Measurements from ENCODE around the gene FZD7. TPM values are rescaled to one million over a fixed set of nuclear protein-coding genes. Genes with fewer than 3 reads are reported as not detected.

Gene FZD7
- total RNA-seq, 2 donors from 2014 or later: 0.66 to 2.9 TPM

DNA sequence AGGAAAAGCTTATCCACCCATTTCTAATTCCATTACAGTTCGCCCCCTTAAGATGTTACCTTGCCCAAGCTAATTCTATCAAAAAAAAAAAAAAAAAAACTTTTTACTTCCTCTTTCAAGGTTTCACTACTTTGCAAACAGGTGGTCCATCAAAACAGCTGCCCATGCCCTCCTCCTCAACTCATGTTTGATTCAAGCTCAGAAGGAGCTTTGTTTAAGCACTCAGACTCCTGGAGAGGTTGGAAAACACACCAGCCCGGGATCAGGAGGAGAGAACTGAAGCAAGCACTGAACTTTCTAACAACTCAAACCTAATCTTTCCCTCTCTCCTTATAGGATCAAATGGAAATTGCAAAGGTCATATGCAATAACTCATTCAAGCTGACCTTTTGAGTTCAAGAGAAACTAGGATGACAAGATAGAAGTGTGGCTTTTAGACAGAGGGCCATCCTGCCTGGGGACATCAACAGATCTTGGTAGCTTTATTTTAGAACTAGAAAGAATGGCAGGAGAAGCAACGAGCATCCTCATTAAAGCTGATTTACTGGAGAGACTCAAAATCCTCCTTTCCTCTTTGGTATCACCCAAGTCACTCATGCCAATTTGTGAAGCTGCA lies 28.3 kb upstream of the FZD7 start:
- no peaks in the 10 kb centered on the region for H3K27me3 ChIP-seq
- H3K9me3 ChIP-seq: no peaks in the 10 kb centered on the region
- no peaks in the 10 kb centered on the region for H3K4me1 ChIP-seq
- WGBS, 2 donors: 61 to 66% methylated on average over 3 of the region's 3 CpGs
- no peak for DNase-seq
- intact Hi-C loops (cut with DNase I): no loop called here
- no peaks in the 10 kb centered on the region for H3K36me3 ChIP-seq (replicated peaks in 1 of 2; ENCODE audit: insufficient read depth in 1 of 2, low read depth in 2 of 2)
- no peak overlapping the region for H3K4me3 ChIP-seq
- ATAC-seq: no peak
- H3K27ac ChIP-seq: no peak overlapping the region
- no peak for TF ChIP-seq POLR2A (IDR thresholded peaks at IDR 0.05)
- TF ChIP-seq, protein P1, sequence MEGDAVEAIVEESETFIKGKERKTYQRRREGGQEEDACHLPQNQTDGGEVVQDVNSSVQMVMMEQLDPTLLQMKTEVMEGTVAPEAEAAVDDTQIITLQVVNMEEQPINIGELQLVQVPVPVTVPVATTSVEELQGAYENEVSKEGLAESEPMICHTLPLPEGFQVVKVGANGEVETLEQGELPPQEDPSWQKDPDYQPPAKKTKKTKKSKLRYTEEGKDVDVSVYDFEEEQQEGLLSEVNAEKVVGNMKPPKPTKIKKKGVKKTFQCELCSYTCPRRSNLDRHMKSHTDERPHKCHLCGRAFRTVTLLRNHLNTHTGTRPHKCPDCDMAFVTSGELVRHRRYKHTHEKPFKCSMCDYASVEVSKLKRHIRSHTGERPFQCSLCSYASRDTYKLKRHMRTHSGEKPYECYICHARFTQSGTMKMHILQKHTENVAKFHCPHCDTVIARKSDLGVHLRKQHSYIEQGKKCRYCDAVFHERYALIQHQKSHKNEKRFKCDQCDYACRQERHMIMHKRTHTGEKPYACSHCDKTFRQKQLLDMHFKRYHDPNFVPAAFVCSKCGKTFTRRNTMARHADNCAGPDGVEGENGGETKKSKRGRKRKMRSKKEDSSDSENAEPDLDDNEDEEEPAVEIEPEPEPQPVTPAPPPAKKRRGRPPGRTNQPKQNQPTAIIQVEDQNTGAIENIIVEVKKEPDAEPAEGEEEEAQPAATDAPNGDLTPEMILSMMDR (IDR thresholded peaks at IDR 0.05): no peak

DNA sequence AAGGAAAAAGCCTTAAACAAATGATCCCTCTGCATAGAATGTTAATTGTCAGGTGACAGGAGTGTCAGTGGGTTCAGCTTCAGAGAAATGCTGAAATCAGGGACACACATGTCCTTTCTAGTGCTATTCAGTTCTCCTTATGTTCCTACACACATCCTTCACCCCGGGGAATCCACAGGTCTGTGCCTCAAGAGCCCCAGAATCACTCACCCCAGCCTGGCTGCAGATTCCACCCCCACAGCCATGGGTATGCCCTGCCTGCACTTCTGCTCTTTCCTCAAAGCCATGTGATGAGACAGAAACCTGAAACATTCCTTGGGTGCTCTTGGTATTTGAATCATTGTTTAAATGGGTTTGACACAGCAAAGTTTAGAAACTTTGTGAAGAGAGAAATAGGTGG lies 27.4 kb upstream of the FZD7 start:
- Histone ChIP-seq H3K27me3 (no peaks in the 10 kb centered on the region), H3K4me1 (no peaks in the 10 kb centered on the region), H3K36me3 (replicated peaks in 1 of 2; ENCODE audit: insufficient read depth in 1 of 2, low read depth in 2 of 2) (no peaks in the 10 kb centered on the region), H3K4me3 (no peak overlapping the region), H3K9me3 (no peaks in the 10 kb centered on the region), H3K27ac (no peak overlapping the region)
- ATAC-seq: no peak
- TF ChIP-seq POLR2A (IDR thresholded peaks at IDR 0.05): no peak
- TF ChIP-seq, protein P1 (IDR thresholded peaks at IDR 0.05): no peak
- intact Hi-C loops (cut with DNase I): no loop called here
- DNase-seq: no peak
- 40 to 50% methylated on average over 1 of the region's 1 CpG for WGBS, 2 donors

DNA sequence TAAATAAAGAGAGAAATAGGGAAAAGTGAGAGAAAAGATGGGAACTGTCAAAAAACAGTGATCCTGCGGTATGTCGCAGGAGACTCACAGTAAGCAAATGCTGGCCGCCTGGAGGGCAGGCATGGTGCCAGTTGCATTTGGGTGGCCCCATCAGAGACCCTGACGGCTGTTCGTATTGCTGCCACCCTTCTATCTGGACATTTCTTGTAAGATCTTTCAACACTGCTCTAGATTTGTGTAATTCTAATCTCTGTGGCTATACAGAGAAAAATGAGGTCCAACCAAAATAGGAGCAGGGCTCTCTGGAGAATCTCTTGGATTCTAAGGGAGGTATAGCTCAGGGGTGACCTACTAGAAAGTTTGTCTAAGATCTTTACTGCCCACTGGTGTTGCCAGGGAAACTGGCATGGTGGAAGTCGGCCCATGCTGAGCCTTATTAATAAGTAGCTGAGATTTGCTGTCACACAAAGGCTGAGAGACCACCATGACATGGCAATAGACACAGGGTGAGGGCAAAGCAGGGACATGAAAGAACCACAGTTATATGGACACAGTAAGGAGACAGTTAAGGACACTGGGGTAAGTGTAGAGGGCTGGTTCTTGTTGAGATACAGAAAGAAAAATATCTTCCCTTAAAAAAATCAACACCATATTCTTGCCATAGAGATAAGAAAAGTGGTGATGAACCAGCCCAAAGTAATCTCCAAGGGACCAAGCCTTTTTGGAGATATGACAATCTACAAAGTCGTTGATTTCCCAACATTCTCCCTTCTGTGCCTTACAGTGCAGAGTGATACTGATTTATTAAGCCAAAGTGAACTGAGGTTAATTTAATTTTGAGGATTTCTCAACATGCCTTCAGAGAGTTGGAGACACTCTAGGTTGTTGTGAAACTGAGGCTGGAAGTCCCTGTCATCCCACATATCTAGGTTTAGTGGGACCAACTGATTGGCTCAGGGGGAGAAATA lies 26.4 kb upstream of the FZD7 start:
- TF ChIP-seq, protein P1 (IDR thresholded peaks at IDR 0.05): no peak
- TF ChIP-seq POLR2A (IDR thresholded peaks at IDR 0.05): no peak
- Histone ChIP-seq H3K27me3 (no peaks in the 10 kb centered on the region), H3K4me3 (no peak overlapping the region), H3K27ac (no peak overlapping the region), H3K36me3 (replicated peaks in 1 of 2; ENCODE audit: insufficient read depth in 1 of 2, low read depth in 2 of 2) (no peaks in the 10 kb centered on the region), H3K4me1 (no peaks in the 10 kb centered on the region), H3K9me3 (no peaks in the 10 kb centered on the region)
- DNase-seq (no peak), ATAC-seq (no peak)
- intact Hi-C loops (cut with DNase I): no loop called here
- 70 to 73% methylated on average over 7 of the region's 7 CpGs for WGBS, 2 donors

DNA sequence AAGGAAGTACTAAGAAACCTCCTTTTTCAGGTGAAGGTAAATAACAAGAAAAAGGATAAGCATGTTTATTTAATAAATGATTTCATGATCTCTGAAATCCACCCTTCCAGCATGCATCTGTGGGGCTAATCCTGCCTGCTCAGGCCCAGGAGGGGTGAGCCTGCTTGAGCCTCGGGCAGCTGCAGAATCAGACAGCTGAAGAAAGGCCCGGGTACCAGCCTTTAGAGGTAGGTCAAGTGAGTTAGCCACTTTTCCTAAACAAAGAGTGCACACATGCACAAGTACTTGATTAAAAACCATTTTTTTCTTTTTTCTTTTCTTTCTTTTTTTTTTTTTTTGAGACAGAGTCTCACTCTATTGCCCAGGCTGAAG lies 25.7 kb upstream of the FZD7 start:
- Histone ChIP-seq H3K4me3 (no peak overlapping the region), H3K9me3 (no peaks in the 10 kb centered on the region), H3K4me1 (no peaks in the 10 kb centered on the region), H3K27ac (no peak overlapping the region), H3K27me3 (no peaks in the 10 kb centered on the region), H3K36me3 (replicated peaks in 1 of 2; ENCODE audit: insufficient read depth in 1 of 2, low read depth in 2 of 2) (no peaks in the 10 kb centered on the region)
- WGBS, 2 donors: 83 to 93% methylated on average over 2 of the region's 2 CpGs
- ATAC-seq (no peak), DNase-seq (no peak)
- TF ChIP-seq, protein P1 (IDR thresholded peaks at IDR 0.05): no peak
- TF ChIP-seq POLR2A (IDR thresholded peaks at IDR 0.05): no peak
- intact Hi-C loops (cut with DNase I): no loop called here

Measured in body of pancreas (tissue), 4 donors.